ENCODE results near the gene AJM1.

Gene AJM1

GRCh38 chr9:136808075-136808805 lies 34.0 kb upstream of the AJM1 start:
- no peak for DNase-seq

DNA sequence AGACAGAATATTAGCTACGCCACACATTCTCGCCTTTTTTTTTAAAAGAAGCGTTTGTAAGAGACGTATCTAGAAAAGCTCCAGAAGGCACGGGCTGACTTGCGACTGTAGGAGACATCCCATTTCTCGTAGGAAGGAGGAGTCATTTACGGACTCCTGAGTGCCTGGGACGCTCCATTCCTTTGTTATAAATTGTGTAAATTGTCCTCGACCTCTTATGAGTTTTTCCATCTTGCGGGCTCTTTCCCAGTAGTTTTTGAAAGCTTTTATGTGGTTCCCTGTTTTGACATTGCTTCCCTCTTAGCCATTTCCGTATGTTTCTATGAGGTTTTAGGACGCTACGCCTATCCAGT lies 33.5 kb upstream of the AJM1 start:
- DNase-seq, result peak; percentile 23

DNA sequence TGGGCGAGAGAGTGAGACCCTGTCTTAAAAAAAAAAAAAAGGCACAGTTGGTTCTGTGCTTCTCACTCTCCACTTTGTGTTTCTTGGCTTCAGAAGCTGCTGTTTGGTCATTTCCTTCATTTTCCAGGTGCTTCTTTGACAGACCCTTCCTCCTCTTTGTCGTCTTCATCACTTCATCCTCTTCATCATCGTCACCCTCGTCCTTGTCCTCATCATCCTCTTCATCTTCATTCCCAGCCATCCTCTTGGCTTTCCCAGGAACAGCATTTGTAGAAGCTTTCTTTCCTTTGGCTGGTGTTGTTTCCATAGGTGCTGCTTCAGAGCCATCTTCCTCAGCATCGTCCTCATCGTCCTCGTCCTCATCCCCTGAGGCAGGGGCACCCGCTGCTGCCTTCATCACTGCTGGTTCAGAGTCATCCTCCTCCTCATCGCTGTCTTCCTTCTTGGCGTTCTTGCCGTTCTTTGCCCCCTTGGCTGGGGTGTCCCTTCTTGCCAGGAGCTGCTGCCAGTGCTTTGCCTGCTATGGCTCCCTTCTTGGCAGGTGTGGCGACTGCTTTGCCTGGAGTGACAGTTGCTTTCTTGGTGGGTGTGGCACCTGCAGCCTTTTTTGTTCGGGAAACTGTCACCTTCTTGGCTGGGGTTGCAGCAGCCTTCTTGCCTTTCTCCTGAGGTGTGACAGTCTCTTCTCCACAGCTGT lies 27.4 kb upstream of the AJM1 start:
- DNase-seq, result no peak

DNA sequence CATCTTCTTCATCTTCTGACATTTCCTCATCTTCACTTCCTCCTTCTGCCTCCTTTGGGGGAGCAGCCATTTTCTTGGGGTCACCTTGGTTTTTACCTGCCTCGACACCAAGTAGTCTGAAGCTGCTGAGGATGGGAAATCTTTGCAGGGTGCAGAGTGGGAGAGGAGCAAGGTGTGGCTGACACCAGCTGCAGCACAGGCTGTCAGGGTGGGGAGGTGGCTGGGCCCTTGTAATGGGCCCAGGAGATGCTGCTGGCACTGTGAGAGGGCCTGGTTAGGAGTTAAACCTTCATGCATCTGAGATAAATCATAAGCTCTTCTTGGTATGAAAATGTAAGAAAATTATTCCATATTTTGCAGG lies 26.9 kb upstream of the AJM1 start:
- DNase-seq, result no peak

DNA sequence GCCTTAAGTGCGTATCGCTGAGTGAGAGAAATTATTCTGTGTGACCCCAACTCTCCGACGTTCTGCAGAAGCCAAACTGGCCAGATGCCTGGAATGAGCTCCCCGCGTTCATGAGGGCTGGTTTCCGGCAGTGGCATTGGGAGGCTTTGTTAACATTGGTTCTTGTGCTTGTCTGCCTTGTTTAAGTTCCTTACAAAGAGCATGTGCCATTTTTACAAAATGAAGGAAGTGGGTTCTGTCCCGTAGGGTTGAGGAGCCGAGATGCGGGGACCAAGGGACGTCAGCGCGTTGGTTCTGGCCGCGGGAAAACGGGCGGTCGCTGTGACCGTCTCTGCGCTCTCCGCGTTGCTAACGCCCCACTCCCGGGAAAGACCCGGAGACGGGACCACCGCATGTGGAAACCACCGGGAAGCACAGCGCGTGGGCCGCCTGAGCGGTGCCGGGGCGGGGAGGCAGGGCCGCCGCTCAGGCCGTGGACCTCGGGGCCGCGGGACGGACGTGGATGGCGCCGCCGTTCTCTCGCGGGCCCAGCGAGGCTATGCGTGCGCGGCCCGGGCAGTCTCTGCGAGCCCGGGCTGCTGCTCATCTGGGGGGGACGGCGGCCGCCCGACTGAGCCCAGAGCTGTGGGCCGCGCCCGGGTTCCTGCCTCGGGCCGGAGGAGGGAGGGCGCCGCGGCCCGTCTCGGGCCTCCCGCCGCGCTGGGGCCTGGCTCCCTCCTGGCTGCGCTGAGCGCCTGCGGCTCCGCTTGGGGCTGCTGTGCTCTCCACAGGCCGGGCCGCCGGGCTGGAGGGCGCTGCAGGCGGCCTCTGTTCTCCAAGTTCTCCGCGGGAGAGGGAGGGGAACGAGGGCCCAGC lies 21.1 kb upstream of the AJM1 start:
- peak; percentile 38 for DNase-seq

DNA sequence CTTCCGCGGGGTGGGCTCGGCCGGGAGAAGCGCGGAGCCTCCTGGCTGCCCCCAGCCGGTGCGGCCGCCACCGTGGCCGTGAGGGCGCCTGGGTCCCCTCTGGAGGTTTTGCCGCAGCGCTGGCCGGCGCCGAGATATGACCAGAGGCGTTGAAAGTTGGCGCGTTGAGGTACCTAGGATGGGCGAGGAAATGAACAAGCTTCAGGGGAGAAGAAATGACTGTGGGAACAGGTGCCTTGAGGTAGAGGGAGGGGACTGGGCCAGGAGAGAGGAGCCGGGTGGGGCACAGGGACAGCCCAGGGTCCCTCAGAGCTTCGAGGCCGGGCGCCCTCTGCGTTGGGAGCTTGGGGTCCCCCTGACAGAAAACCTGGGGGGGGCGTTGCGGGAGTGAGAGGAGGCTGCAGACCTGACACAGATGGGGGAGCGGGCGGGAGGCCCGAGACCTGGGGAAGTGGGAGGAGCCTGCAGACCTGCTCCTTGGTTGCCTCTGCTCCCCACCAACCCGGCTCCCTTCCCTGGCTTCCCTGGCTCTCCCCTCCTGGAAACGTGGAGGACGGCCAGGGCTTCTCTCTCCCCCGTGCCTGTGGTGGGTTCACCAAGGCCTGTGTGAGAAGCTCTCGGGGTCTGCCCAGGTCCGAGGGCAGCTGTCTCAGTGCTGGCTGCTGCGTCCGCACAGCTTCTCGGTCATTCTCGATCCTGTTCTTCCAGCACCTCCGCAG lies 20.3 kb upstream of the AJM1 start:
- no peak for DNase-seq

DNA sequence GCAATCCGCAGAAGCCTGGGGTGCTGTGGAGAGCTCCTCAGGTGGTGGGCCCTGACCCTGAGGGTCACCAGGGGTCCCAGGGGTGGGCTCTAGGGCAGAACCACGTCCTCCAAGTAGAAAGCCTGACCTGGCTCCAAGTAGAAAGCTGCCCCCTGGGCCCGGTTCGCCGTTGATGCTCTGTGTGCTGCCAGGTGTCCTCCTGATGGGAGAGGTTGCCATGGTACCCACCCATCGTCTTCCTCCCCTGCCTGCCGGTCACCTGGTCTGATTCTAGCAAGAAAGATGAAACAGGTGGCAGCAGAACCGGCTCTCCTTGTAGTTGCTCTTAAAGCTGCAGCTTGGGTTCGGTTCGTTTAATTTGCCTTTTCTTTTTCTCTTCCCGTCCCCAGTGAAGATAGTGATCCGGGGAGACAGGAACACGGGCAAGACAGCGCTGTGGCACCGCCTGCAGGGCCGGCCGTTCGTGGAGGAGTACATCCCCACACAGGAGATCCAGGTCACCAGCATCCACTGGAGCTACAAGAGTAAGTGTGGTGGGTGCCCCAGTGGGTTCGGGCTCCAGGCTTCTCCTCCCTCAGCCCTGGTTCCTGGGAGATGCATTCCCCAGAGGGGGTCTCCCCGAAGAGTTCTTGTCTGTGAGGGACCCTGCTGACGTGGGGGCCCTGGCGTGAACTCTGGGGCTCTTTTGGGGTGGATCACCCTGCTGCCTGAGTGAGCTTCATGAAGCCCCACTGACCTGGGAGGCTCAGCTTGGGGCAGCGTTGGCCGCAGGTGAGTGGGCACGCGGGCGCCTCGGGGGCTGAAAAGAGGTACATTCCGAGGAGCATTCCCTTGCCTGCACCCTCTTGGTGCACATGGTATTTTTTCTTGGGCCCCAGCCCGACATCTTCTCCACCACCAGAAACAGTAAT lies 18.9 kb upstream of the AJM1 start:
- DNase-seq, result no peak

DNA sequence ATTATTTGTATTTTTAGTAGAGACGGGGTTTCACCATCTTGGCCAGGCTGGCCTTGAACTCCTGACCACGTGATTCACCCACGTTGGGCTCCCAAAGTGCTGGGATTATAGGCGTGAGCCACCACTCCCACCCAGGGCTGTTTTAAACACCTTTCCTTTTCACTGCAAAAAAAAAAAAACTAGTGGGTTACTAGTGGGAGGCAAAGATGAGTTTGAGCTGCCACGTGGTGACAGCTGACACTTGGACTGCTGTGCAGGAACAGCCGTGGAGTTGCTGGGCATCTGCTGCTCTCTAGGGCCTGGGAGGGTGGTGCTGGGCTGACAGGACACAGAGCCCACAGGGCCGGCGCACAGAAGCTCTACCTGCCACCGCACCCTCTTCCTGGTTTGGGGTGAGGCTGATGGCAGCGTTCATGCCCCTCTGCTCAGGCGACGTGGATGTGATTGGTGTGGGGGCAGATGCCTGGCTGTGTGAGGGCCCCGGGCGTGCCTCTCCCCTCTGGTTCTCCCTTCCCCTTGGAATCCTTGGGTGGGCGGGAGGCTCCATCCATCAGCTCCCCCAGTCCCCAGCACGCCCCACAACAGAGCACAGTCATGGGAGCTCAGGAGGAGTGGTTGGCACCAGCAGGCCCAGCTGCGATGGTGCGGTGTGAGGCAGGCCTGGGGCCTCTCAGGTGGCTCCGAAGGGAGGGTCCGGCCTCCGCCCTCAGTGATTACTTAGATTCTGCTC lies 17.6 kb upstream of the AJM1 start:
- no peak for DNase-seq

DNA sequence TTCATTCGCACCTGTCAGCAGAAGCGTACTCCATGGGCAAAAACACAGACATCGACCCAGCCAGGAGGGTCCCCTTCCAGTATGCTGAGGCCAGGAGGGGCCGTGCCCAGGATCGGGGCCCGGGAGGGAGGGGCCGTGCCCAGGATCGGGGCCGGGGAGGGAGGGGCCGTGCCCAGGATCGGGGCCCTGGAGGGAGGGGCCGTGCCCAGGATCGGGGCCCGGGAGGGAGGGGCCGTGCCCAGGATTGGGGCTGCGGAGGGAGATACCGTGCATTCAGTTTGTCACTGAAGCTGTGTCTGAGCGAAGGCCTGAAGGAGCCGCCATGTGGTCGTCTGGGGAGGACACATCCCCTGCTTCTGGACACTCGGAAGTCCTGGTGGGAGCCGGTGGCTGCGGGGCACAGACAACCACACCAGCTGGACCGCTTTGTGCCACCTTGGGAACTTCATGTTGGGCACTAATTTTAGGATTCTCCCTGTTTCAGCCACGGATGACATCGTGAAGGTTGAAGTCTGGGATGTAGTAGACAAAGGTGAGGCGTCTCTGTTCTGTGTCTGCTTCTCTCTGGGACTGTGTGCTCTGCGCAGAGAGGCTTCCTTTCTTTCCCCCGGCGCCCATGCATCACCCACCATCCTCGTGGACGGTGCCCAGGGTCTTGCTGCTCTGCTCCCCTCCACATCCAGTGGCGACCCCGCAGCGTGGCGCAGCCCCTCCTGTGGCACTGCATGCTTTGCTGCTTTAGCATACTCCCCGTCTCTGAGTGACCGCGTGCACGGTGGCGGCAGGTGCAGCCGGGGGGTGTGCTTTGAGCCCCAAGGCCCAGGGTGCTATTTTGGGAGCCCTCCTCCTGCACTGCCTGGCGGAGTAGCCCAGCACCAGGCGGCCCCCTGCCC lies 16.7 kb upstream of the AJM1 start:
- no peak for DNase-seq

DNA sequence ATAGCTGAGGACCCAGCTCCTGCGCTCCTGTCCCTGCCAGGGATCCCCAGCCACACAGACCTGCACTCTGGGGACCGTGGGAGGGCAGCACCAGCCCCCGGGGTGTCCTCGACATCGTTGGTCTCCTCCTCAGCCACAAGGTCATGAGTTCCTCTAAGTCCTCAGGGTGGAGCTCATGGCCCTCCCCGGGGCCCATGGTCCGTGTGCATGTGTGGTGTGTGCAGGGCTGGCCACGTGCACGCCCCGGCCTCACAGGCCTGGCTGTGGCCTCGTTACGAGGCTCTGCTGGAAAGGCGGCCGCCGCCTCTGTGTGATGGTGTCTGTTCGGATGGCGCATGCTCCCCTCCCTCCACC lies 16.1 kb upstream of the AJM1 start:
- DNase-seq, result no peak

DNA sequence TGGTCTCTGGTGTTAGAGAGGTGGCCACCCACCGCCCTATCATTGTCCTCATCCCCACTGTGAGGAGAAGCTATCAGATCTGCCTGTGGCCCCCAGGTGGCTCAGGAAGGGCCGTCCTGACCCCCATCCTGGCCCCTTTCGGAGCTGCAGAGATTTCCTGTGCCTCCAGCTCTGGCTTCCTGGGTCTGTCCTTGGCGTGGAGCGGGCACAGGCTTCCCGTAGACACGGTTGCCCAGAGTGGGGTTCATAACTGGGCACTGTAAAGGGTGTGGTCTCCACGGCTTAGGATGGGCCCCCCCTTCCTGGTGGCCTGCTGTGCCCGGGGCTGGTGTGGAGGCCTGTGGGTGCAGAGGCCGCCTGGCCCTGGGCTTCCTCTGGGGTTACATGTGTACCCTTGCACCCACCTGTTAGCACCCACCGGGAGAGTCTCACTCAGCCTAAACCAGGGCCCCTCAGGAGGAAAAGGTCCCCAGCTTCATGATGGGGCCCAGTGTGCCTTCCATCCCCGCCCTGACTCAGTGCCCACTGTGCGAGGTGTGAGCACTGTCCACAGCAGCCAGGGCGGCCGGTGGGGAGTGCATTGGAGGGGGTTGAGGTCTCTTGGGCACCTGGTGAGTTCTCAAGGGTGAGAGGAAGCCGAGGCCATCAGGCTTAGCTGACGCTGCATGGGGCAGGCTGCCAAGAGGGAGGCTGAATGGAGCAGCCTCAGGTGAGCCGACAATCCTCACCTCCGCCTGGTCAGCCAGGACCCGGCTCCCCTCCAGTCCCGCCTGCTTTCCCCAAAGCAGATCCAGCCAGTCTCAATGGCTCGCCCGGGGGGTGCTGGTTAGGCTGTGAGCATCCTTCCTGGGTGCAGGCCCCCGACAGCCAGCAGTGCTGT lies 15.3 kb upstream of the AJM1 start:
- DNase-seq, result no peak

DNA sequence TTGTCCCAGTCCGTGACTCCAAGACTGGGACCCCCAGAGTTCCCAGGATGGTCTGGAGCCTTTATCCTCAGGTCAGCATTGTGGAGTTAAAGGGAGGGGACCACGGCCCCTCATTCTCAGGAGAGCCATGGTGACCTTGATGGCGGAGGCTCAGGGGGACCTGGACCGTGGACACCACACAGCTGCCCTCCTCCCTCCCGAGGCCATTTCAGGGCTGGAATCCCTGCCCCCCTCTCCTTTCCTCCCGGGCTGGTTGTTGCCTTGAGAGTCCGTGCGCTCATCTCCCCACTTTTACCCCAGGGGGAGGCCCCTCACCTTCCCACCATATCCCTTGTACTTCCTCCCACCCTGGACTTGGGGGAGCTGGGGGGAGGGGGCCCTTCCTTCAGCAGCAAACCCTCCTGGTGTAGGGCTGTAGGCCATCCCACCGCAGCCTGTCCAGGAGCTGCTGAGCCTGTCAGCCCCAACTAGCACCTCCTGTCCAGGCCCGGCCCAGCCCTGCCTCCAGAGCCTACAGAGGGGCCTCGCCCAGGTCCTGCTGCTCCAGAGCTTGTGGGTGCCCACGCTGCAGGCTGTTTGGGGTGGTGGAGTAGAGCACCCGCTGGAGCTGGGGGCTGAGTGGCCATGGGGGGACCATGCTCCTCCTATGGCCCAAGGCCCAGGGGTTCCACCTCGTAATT lies 14.3 kb upstream of the AJM1 start:
- DNase-seq, result no peak

DNA sequence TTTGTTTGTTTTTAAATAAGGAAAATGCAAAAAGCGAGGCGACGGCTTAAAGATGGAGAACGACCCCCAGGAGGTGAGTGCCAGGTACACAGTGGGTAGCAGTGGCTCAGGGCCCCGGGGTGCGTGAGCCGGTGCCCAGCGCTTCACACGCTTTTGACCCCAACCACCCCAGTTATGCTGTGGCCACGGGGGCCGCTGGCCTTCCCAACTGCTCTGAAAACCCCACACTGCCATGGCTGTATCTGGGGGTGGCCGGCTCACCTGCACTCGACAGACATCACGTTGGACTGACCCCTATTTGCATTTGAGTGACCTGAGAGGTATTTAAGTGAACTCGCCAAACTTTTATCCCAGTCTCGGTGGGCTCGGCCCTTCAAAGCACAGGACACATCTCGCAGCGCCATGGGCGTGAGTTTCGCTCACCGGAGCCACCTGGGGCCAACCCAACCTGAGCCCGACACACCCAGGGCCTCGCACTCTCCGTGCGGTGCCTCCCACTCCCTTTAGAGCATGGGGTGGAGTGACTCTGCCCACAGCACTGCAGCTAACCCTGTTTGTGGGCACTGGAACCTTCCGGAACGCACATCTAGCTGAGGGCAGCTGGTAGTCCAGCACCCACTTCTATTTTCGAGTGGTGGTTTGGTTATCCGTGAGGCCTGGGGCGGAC lies 13.7 kb upstream of the AJM1 start:
- no peak for DNase-seq

DNA sequence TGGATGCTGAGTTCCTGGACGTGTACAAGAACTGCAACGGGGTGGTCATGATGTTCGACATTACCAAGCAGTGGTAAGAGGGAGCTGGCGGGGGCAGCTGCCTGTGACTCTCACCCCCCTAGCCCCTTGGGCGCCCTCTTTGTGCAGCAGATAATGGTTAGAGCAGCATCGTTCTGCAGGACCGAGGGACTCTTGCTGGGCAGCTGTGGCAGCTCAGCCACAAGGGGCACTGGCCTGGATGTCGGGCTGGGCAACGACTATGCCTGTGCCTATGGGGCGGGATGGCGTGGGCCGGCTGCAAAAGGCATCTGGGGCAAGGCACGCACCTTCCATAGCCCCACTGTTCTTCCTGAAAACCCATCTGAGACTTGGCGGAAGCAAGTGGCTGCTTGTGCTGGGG lies 12.9 kb upstream of the AJM1 start:
- no peak for DNase-seq

GRCh38 chr9:136829981-136830885 lies 12.0 kb upstream of the AJM1 start:
- DNase-seq, result no peak

DNA sequence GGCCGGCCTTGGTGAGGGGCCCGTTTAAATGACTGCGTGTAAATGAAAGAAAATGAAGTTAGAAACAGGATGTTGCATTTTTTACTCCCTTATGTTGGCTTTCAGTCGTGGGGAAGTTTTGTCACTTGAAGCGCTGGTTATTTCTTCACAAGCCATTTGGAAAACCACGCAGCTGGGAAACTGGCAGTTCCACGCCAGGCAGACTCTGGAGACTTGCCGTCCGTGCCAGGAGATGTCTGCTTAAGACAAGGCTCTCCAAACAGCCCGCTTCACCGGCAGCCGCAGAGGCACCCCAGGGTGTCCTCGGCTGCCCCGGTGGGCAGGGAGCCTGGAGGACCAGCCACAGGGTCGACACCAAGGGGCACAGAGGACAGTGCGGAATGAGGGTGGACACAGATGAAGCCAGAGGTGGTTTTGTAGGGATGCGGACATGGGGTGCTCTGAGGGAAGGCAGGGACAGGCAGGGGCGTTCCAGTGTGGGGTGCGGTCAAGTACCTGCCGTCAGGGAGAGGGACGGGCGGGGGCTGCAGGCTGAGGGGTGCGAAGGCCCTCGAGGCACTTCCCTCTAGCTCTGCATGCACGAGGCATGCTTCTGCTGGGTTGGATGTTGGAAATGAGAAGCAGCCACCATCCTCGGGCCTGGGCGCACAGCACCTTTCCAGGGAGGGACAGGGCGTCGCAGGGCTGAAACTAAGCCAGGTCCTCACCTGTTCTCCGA lies 11.1 kb upstream of the AJM1 start:
- no peak for DNase-seq

Data from fibroblast of skin of back (primary cell).